Measurements from ENCODE around the gene TMEM88. TPM values are rescaled to one million over a fixed set of nuclear protein-coding genes. Genes with fewer than 3 reads are reported as not detected.

Gene TMEM88
- total RNA-seq (2022; extraction: Qiagen RNA extraction; ENCODE audit: low read depth) = 0.23 to 0.92 TPM (median 0.82 TPM) in 5 replicates

DNA sequence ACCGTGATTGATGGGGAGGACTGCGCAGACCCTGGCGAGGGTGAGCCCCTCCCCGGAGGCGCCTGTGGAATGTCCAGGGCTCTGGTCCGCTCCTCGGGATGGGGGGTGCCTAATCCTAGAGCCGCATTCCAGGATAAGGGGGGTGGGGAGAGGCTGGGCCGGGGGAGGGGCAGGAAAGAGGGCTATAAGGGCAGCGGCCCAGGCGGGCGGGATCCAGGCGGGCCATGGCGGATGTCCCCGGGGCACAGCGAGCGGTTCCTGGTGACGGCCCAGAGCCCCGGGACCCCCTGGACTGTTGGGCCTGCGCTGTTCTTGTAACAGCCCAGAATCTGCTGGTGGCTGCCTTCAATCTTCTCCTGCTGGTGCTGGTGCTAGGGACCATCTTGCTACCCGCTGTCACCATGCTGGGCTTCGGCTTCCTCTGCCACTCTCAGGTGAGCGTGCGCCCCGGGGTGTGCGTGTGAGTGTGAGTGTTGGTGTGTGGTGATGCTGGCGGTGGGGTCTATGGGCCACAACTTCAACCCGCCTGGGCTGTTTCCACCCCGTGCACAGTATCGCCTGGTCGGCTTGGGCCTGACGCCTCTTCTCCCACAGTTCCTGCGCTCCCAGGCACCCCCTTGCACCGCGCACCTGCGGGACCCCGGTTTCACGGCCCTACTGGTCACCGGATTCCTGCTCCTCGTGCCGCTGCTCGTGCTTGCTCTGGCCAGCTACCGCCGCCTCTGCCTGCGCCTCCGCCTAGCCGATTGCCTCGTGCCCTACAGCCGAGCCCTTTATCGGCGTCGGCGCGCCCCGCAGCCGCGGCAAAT lies at the start of gene TMEM88:
Gene TMEM88 (plus strand): TSS at position 216 of the 809 bp plus-strand sequence. CDS start 9 bp downstream, at position 225.

DNA sequence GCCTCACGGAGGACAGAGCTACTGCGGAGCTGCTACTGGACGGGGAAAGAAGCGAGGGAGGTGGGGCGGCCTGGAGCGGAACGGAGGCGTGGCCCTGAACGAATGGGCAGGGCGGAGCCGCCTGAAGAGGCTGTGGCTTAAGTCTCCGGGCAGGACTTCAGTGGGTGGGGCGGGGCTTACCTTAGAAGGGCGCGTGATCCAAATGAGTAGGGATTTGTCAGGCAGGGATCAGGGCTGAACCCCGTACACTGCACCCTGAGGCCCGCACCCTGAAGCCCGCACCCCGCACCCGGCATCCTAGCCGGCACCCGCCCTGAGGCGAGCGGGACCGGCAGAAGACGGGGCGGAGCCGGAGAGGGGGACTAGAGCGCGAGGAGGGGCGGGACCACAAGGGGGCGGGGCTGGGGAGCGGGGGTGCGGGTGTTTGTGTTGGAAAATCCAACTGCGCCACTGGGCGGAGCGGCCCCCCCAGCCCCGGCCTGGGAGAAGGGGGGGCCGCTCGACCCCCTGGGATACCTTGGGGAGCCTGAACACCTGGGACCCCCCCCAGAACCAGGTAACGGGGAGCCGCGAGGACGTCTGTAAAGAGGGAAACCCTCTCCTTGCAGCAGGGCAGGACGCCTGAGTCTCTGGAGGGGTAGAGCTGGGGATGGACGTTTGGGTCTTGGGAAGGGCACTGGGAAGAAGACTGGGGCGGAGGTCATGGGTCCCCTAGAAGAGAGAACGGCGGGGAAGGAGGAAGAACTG lies 20.9 kb upstream of the TMEM88 start, which contains the start of gene KDM6B:
Gene KDM6B (plus strand): TSS at position 423 of the 747 bp plus-strand sequence. CDS start 11,338 bp downstream, outside the sequence.

DNA sequence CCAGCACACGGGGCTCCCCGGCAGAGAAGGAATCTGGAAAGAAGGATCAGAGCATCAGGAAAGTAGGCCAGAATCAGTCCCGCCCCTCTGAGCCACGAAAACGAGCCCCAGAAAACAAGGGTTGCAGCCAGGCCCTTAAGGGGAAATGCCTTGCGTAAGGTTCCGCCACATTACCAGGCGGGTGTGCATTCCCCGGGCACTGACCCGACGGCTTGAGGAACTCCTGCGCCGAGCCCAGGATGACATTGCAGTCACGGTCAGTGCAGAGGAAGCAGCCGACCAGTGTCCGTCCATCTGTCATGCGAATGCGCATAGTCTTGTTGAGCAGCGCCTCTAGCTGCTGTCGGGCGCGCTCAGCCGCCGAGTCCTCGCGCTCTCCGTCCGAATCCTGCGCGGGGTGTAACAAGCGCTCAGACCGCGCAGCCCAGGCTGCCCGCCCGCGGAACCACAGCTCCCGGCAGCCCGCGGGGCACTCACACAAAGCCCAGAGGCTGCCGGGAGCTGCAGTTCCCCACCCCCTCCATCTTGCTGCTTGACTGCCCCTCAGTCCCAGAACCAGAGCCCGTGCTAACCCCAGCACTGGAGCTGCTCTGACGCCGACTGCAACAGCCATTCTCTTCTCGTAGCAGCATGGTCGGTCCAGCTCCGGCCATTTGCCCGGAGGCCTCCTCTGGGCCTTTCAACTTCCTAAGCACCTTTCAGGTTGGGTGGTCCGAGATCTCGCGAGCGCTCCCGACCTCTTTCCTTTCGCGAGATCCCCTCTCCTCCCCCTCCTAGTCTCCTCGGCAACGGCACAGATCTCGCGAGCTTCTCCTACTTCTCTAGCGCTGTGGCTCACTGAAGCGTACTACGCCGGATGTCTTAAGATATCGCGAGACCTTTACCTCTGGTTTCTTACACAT lies 2.2 kb downstream of the TMEM88 start, which contains the start of gene NAA38:
Gene NAA38 (minus strand): TSS at position 749 of the 902 bp plus-strand sequence. CDS start 96 bp downstream, at position 653.

GRCh38 chr17:7857713-7858521 lies 3.1 kb downstream of the TMEM88 start, which contains the start of gene CYB5D1:
Gene CYB5D1, plus strand, starts transcription at chr17:7858003. Its CDS starts 132 bp downstream, at chr17:7858135.

DNA sequence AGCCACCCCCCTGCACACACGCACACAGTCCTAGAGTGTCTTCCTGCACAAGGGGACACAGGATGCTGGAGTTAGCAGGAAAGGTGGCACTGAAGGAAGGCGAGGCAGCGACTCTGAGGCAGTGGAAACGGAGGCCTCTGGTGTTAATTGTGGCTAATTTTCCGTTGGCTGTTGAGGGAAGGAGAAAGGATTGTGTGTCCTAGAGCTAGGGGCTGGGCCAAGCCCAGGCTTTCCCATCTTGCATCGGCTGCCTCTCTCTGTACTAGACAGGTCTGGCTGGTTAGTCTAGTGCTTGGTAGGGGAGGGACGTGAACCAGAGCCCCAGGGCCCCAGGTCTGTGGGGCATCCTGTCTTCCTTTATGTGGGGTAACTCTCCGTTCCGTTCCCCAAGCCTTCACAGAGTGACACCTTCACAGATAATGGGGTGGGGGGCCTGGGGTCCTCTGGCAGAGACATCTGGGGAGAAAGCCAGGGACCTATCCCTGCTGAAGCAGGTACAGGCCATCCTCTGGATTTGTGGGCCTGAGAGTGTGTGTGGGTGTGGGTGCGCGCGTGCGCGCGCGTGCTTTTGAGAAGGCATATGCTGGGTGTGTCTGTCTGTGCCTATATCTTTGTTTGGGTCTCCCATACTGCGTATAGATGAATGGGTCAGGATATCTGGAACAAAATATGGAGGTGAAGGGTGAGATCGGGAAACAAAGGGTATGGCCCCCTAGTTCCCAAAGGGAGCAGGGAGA lies 33.5 kb downstream of the TMEM88 start, which contains the start of gene CHD3:
Gene CHD3 (plus strand): TSS at position 606 of the 737 bp plus-strand sequence. CDS start 212 bp downstream, outside the sequence.

Other genes starting within 250 kb of the TMEM88 start
- gene FXR2, start 240.2 kb upstream of the TMEM88 start, total RNA-seq (2022; extraction: Qiagen RNA extraction; ENCODE audit: low read depth) = 44.0 to 59.8 TPM (median 56.2 TPM) in 5 replicates
- gene SAT2, start 227.2 kb upstream of the TMEM88 start, total RNA-seq (2022; extraction: Qiagen RNA extraction; ENCODE audit: low read depth) = 65.1 to 91.4 TPM (median 81.4 TPM) in 5 replicates
- 0.29 to 1.1 TPM (median 0.42 TPM) in 5 replicates for gene SHBG, start 224.9 kb upstream of the TMEM88 start, total RNA-seq (2022; extraction: Qiagen RNA extraction; ENCODE audit: low read depth)
- gene ATP1B2, start 204.1 kb upstream of the TMEM88 start, total RNA-seq (2022; extraction: Qiagen RNA extraction; ENCODE audit: low read depth) = 0.12 to 0.42 TPM (median 0.26 TPM) in 5 replicates
- 38.4 to 46.5 TPM (median 42.3 TPM) in 5 replicates for gene TP53, start 167.6 kb upstream of the TMEM88 start, total RNA-seq (2022; extraction: Qiagen RNA extraction; ENCODE audit: low read depth)
- 29.3 to 48.6 TPM (median 40.8 TPM) in 5 replicates for gene WRAP53, start 166.6 kb upstream of the TMEM88 start, total RNA-seq (2022; extraction: Qiagen RNA extraction; ENCODE audit: low read depth)
- 1.3 to 1.6 TPM (median 1.5 TPM) in 5 replicates for gene EFNB3, start 149.9 kb upstream of the TMEM88 start, total RNA-seq (2022; extraction: Qiagen RNA extraction; ENCODE audit: low read depth)
- 0.01 to 0.10 TPM (median 0.05 TPM) in 4 of 5 replicates, not detected in the other for gene DNAH2, start 137.3 kb upstream of the TMEM88 start, total RNA-seq (2022; extraction: Qiagen RNA extraction; ENCODE audit: low read depth)
- 9.9 to 17.7 TPM (median 12.8 TPM) in 5 replicates for gene KDM6B, start 20.8 kb upstream of the TMEM88 start, total RNA-seq (2022; extraction: Qiagen RNA extraction; ENCODE audit: low read depth)
- gene NAA38, start 2.5 kb downstream of the TMEM88 start, total RNA-seq (2022; extraction: Qiagen RNA extraction; ENCODE audit: low read depth) = 210 to 251 TPM (median 223 TPM) in 5 replicates
- gene CYB5D1, start 2.9 kb downstream of the TMEM88 start, total RNA-seq (2022; extraction: Qiagen RNA extraction; ENCODE audit: low read depth) = 19.1 to 21.6 TPM (median 19.8 TPM) in 5 replicates
- 52.0 to 66.7 TPM (median 61.6 TPM) in 5 replicates for gene CHD3, start 33.7 kb downstream of the TMEM88 start, total RNA-seq (2022; extraction: Qiagen RNA extraction; ENCODE audit: low read depth)
- 1.0 to 1.7 TPM (median 1.1 TPM) in 5 replicates for gene RNF227, start 61.2 kb downstream of the TMEM88 start, total RNA-seq (2022; extraction: Qiagen RNA extraction; ENCODE audit: low read depth)
- gene KCNAB3, start 74.8 kb downstream of the TMEM88 start, total RNA-seq (2022; extraction: Qiagen RNA extraction; ENCODE audit: low read depth) = 1.7 to 2.9 TPM (median 2.0 TPM) in 5 replicates
- 298 to 338 TPM (median 306 TPM) in 5 replicates for gene TRAPPC1, start 76.9 kb downstream of the TMEM88 start, total RNA-seq (2022; extraction: Qiagen RNA extraction; ENCODE audit: low read depth)
- gene CNTROB, start 77.1 kb downstream of the TMEM88 start, total RNA-seq (2022; extraction: Qiagen RNA extraction; ENCODE audit: low read depth) = 32.2 to 41.3 TPM (median 38.3 TPM) in 5 replicates
- 0.24 to 0.34 TPM in 2 of 5 replicates, not detected in the others for gene GUCY2D, start 147.5 kb downstream of the TMEM88 start, total RNA-seq (2022; extraction: Qiagen RNA extraction; ENCODE audit: low read depth)
- gene ALOX15B, start 184.0 kb downstream of the TMEM88 start, total RNA-seq (2022; extraction: Qiagen RNA extraction; ENCODE audit: low read depth) = 0.05 to 0.07 TPM in 2 of 5 replicates, not detected in the others
- gene ALOX12B, start 232.7 kb downstream of the TMEM88 start, total RNA-seq (2022; extraction: Qiagen RNA extraction; ENCODE audit: low read depth) = 1.3 to 1.8 TPM (median 1.6 TPM) in 5 replicates

Measured in A549 treated with GW870086 at 1 μM for 4 hours (cell line).